HCT116 (cell line): Measurements from ENCODE around the gene EBI3. TPM values are rescaled to one million over a fixed set of nuclear protein-coding genes. Genes with fewer than 3 reads are reported as not detected.

Source experiments
- ATAC-seq: fragments of 200-7000 bp; cut with Tn5 transposase; 2 replicates; pipeline ENCODE4 v1.9.1; 2020; ENCODE audit warnings: mild to moderate bottlenecking, moderate library complexity
- BruUV-seq: library from RNA; stranded (reverse); fragments of 400-500 nt; replicated peaks from 2 replicates; lab custom pipeline; 2021; lab: Mats Ljungman, UMichigan
- CTCF ChIA-PET: fragments of 300-600 bp; sonication (Branson Sonifier 250); formaldehyde crosslinking; loops from one replicate; lab custom pipeline; 2021; ENCODE audit warnings: antibody characterized with exemption; lab: Charles Lee
- POLR2A ChIA-PET: fragments of 300-600, 350-600 bp; sonication (Branson Sonifier 250); formaldehyde crosslinking; loops from one replicate; lab custom pipeline; 2021; ENCODE audit warnings: antibody characterized with exemption; lab: Charles Lee
- RAD21 ChIA-PET, 2 experiments: fragments of 300-600 bp; sonication (Branson Sonifier 250); formaldehyde crosslinking; loops; one replicate each; lab custom pipeline; 2023; ENCODE audit warnings: low total read pairs in 2 of 2; ENCODE audit not compliant: uncharacterized antibody in 2 of 2, unreplicated experiment in 2 of 2, low non-redundant PET in 1 of 2; lab: Charles Lee
- DNase-seq: peaks from one replicate; pipeline ENCODE4 v3.0.0-alpha.2; 2010; ENCODE audit warnings: low read depth, low spot score
- H2AFZ ChIP-seq: fragments of 200-600 bp; shearing (Covaris generic), sonication (generic); 2 replicates; pipeline ENCODE4 v1.6.1; 2017; ENCODE audit warnings: low read depth, mixed run types, mixed read lengths, antibody characterized with exemption, low read length; ENCODE audit not compliant: poor library complexity, severe bottlenecking
- H3K27ac ChIP-seq: 2 replicates; pipeline ENCODE4 v1.5.1; 2012; ENCODE audit warnings: low read depth, low read length
- H3K27me3 ChIP-seq: fragments of 200-600 bp; sonication (generic); 2 replicates; pipeline ENCODE4 v1.6.1; 2016; ENCODE audit warnings: mixed run types, low read length, mixed read lengths; ENCODE audit not compliant: insufficient read depth
- H3K36me3 ChIP-seq, 2 experiments: fragments of 200-500 bp in 1 of 2; fragments of 200-600 bp in 1 of 2; sonication (Bioruptor generic) in 1 of 2; sonication (generic) in 1 of 2; 2 replicates each; pipeline versions ENCODE4 v1.5.1 to v1.6.1; 2014 to 2016; ENCODE audit warnings: low read length in 2 of 2, inconsistent platforms in 1 of 2, mixed read lengths in 1 of 2, mixed run types in 1 of 2; ENCODE audit not compliant: insufficient read depth in 2 of 2, control insufficient read depth in 1 of 2
- H3K4me1 ChIP-seq, 2 experiments: fragments of 200-600 bp in 1 of 2; sonication (generic) in 1 of 2; 2 replicates each; pipeline versions ENCODE4 v1.5.1 to v1.6.1; 2012 to 2017; ENCODE audit warnings: low read length in 2 of 2, inconsistent platforms in 1 of 2, mild to moderate bottlenecking in 1 of 2, mixed read lengths in 1 of 2, mixed run types in 1 of 2, moderate library complexity in 1 of 2; ENCODE audit not compliant: insufficient read depth in 2 of 2, control insufficient read depth in 1 of 2
- H3K4me2 ChIP-seq: fragments of 200-600 bp; sonication (generic); 2 replicates; pipeline ENCODE4 v1.6.1; 2017; ENCODE audit warnings: mixed run types, low read length, mixed read lengths
- H3K4me3 ChIP-seq, 2 experiments: fragments of 200-600 bp in 1 of 2; sonication (generic) in 1 of 2; replicated peaks in 1 of 2; 2 replicates each; pipeline ENCODE4 v1.5.1; 2011 to 2016; ENCODE audit warnings: low read length in 2 of 2, control low read depth in 1 of 2, low read depth in 1 of 2, mild to moderate bottlenecking in 1 of 2, mixed read lengths in 1 of 2, mixed run types in 1 of 2
- H3K79me2 ChIP-seq: fragments of 200-600 bp; sonication (generic); 2 replicates; pipeline ENCODE4 v1.6.1; 2017; ENCODE audit warnings: mild to moderate bottlenecking, mixed run types, low read length, moderate library complexity, mixed read lengths; ENCODE audit not compliant: insufficient read depth
- H3K9ac ChIP-seq: fragments of 200-600 bp; sonication (generic); 2 replicates; pipeline ENCODE4 v1.6.1; 2016; ENCODE audit warnings: low read length, mixed read lengths
- H3K9me2 ChIP-seq: fragments of 200-600 bp; sonication (generic), shearing (Covaris generic); 2 replicates; pipeline ENCODE4 v1.6.1; 2017; ENCODE audit warnings: mixed run types, mild to moderate bottlenecking, moderate library complexity; ENCODE audit not compliant: insufficient read depth
- H3K9me3 ChIP-seq, 2 experiments: fragments of 200-500 bp in 1 of 2; fragments of 200-600 bp in 1 of 2; sonication (Bioruptor generic) in 1 of 2; sonication (generic) in 1 of 2; 2 replicates each; pipeline ENCODE4 v1.6.1; 2014 to 2017; ENCODE audit warnings: low read length in 2 of 2, mixed read lengths in 2 of 2, inconsistent platforms in 1 of 2, low read depth in 1 of 2, mild to moderate bottlenecking in 1 of 2, mixed run types in 1 of 2, moderate library complexity in 1 of 2; ENCODE audit not compliant: control insufficient read depth in 1 of 2, insufficient read depth in 1 of 2
- H4K20me1 ChIP-seq: fragments of 200-600 bp; sonication (generic), shearing (Covaris generic); 2 replicates; pipeline ENCODE4 v1.6.1; 2017; ENCODE audit warnings: mixed run types, mild to moderate bottlenecking, moderate library complexity; ENCODE audit not compliant: insufficient read depth
- CBX3 ChIP-seq: IDR thresholded peaks from 2 replicates; pipeline ENCODE4 v1.6.1; 2012; ENCODE audit warnings: low read depth
- CEBPB ChIP-seq: IDR thresholded peaks from 2 replicates; pipeline ENCODE4 v1.6.1; 2012; ENCODE audit warnings: low read depth
- EGR1 ChIP-seq: IDR thresholded peaks from 2 replicates; pipeline ENCODE4 v1.6.1; 2012; ENCODE audit warnings: low read depth
- EZH2 ChIP-seq: fragments of 200-600 bp; sonication (generic); IDR thresholded peaks from 2 replicates; pipeline ENCODE4 v1.6.1; 2017; ENCODE audit warnings: antibody characterized with exemption, mixed run types
- MAX ChIP-seq: IDR thresholded peaks from 2 replicates; pipeline ENCODE4 v1.6.1; 2012
- POLR2A ChIP-seq: IDR thresholded peaks from 2 replicates; pipeline ENCODE4 v1.7.0; 2011; ENCODE audit warnings: borderline replicate concordance; ENCODE audit not compliant: insufficient read depth, insufficient read length; ENCODE audit errors: extremely low read depth
- POLR2AphosphoS5 ChIP-seq: IDR thresholded peaks from 2 replicates; pipeline ENCODE4 v1.6.1; 2011; ENCODE audit warnings: mild to moderate bottlenecking, low read depth, low read length, moderate library complexity
- RAD21 ChIP-seq: IDR thresholded peaks from 2 replicates; pipeline ENCODE4 v1.6.1; 2012; ENCODE audit warnings: low read depth, mild to moderate bottlenecking
- REST ChIP-seq: IDR thresholded peaks from 2 replicates; pipeline ENCODE4 v1.6.1; 2012; ENCODE audit warnings: low read depth
- SIN3A ChIP-seq: IDR thresholded peaks from 2 replicates; pipeline ENCODE4 v1.6.1; 2012; ENCODE audit warnings: low read depth
- SP1 ChIP-seq: IDR thresholded peaks from 2 replicates; pipeline ENCODE4 v1.6.1; 2012; ENCODE audit warnings: low read depth
- SRF ChIP-seq: IDR thresholded peaks from 2 replicates; pipeline ENCODE4 v1.6.1; 2012; ENCODE audit warnings: low read depth
- TCF7L2 ChIP-seq: IDR thresholded peaks from 2 replicates; pipeline ENCODE4 v1.7.0; 2011; ENCODE audit warnings: borderline replicate concordance, inconsistent platforms; ENCODE audit not compliant: insufficient read depth, insufficient read length; ENCODE audit errors: extremely low read depth
- ZFX ChIP-seq: fragments of 450-650 bp; IDR thresholded peaks from 2 replicates; pipeline ENCODE4 v1.6.1; 2017
- ZNF274 ChIP-seq: fragments of 200-500 bp; sonication (Bioruptor generic); IDR thresholded peaks from 2 replicates; pipeline ENCODE4 v1.6.1; 2014; ENCODE audit warnings: mild to moderate bottlenecking, low read depth, low read length, inconsistent platforms
- intact Hi-C: fragments of 100-400 bp; cut with micrococcal nuclease; formaldehyde crosslinking; loops from 2 replicates; pipeline ENCODE4 v1.10.0; 2022
- total RNA-seq: library from RNA; stranded (reverse); gene quantifications from one replicate; pipeline ENCODE4 v1.2.1, GENCODE V29; 2021; ENCODE audit not compliant: unreplicated experiment
- TF ChIP-seq, protein P1 (sequence below), 3 experiments: fragments of 200-600 bp in 1 of 3; sonication (generic) in 1 of 3; IDR thresholded peaks in 2 of 3; conservative IDR thresholded peaks in 1 of 3; 2 replicates each; pipeline ENCODE4 v1.5.1; 2012 to 2017; ENCODE audit warnings: low read depth in 2 of 3, low read length in 2 of 3, antibody characterized with exemption in 1 of 3, borderline replicate concordance in 1 of 3, control low read depth in 1 of 3, mild to moderate bottlenecking in 1 of 3, mixed read lengths in 1 of 3, mixed run types in 1 of 3, moderate library complexity in 1 of 3; ENCODE audit not compliant: insufficient read depth in 1 of 3
- TF ChIP-seq, protein P2 (sequence below): IDR thresholded peaks from 2 replicates; pipeline ENCODE4 v1.6.1; 2011; ENCODE audit warnings: mild to moderate bottlenecking, low read length, moderate library complexity; ENCODE audit not compliant: insufficient replicate concordance; ENCODE audit errors: extremely low read depth

The EBI3 gene
- total RNA-seq, 1 experiment from 2014 or later = 1.2 TPM

DNA sequence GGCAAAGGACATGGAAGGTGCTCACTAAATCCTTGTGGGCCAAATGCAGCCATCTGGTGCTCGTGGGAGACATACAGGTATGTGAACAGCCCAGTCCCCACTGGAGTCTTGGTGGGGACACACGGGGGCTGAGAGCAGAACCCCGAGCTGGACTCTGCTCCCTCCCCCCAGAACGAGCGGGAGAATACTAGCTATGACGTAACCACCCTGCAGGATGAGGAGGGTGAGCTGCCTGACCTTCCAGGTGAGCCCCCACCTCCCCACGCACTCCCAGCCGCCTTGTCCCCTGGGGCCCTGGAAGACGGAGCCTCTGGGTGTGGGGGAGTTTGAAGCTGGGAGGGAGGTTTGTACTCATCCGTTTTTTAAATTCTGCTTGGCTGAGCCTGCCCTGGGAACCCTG is 13.5 kb upstream of the EBI3 start:
- CTCF ChIA-PET = no interaction called here
- no peak overlapping the region for H3K9ac ChIP-seq
- no peak overlapping the region for H2AFZ ChIP-seq
- no peak overlapping the region for H3K4me2 ChIP-seq
- no peaks in the 10 kb centered on the region for H3K79me2 ChIP-seq
- no peaks in the 10 kb centered on the region for H3K27me3 ChIP-seq
- RAD21 ChIA-PET = no interaction called here
- intact Hi-C loops = no loop called here
- H3K4me1 ChIP-seq = peaks cover 9 to 20% of the 10 kb centered on the region in 2 experiments
- no peaks in the 10 kb centered on the region; a peak in 1 of 4 replicates for H3K9me3 ChIP-seq
- no peak overlapping the region for H3K4me3 ChIP-seq
- H3K27ac ChIP-seq = no peak overlapping the region
- DNase-seq = no peak
- no peaks in the 10 kb centered on the region for H3K36me3 ChIP-seq
- no peaks in the 10 kb centered on the region for H4K20me1 ChIP-seq
- POLR2A ChIA-PET = no interaction called here
- BruUV-seq = no TSS peak
- H3K9me2 ChIP-seq = no peaks in the 10 kb centered on the region
- ATAC-seq = no peak
- TF ChIP-seq, protein P1, sequence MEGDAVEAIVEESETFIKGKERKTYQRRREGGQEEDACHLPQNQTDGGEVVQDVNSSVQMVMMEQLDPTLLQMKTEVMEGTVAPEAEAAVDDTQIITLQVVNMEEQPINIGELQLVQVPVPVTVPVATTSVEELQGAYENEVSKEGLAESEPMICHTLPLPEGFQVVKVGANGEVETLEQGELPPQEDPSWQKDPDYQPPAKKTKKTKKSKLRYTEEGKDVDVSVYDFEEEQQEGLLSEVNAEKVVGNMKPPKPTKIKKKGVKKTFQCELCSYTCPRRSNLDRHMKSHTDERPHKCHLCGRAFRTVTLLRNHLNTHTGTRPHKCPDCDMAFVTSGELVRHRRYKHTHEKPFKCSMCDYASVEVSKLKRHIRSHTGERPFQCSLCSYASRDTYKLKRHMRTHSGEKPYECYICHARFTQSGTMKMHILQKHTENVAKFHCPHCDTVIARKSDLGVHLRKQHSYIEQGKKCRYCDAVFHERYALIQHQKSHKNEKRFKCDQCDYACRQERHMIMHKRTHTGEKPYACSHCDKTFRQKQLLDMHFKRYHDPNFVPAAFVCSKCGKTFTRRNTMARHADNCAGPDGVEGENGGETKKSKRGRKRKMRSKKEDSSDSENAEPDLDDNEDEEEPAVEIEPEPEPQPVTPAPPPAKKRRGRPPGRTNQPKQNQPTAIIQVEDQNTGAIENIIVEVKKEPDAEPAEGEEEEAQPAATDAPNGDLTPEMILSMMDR (IDR thresholded peaks at IDR 0.05 in 2 of 3, conservative IDR thresholded peaks at IDR 0.05 in 1 of 3; ENCODE audit: borderline replicate concordance in 1 of 3, insufficient read depth in 1 of 3, low read depth in 2 of 3, low read length in 2 of 3) = no peak
- TF ChIP-seq MAX = no peak
- TF ChIP-seq ZNF274 = no peak
- no peak for TF ChIP-seq EZH2
- no peak for TF ChIP-seq REST
- no peak for TF ChIP-seq RAD21
- TF ChIP-seq SIN3A = no peak
- no peak for TF ChIP-seq CEBPB
- TF ChIP-seq SRF = no peak
- TF ChIP-seq TCF7L2 = no peak
- TF ChIP-seq POLR2A = no peak
- TF ChIP-seq EGR1 = no peak
- TF ChIP-seq, protein P2, sequence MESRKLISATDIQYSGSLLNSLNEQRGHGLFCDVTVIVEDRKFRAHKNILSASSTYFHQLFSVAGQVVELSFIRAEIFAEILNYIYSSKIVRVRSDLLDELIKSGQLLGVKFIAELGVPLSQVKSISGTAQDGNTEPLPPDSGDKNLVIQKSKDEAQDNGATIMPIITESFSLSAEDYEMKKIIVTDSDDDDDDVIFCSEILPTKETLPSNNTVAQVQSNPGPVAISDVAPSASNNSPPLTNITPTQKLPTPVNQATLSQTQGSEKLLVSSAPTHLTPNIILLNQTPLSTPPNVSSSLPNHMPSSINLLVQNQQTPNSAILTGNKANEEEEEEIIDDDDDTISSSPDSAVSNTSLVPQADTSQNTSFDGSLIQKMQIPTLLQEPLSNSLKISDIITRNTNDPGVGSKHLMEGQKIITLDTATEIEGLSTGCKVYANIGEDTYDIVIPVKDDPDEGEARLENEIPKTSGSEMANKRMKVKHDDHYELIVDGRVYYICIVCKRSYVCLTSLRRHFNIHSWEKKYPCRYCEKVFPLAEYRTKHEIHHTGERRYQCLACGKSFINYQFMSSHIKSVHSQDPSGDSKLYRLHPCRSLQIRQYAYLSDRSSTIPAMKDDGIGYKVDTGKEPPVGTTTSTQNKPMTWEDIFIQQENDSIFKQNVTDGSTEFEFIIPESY = no peak
- no peak for TF ChIP-seq CBX3
- TF ChIP-seq ZFX = no peak
- TF ChIP-seq SP1 = no peak
- no peak for TF ChIP-seq POLR2AphosphoS5
